Smooth muscle cell (in vitro differentiated cells): Measurements from ENCODE around the gene ASCC3. TPM values are rescaled to one million over a fixed set of nuclear protein-coding genes. Genes with fewer than 3 reads are reported as not detected.

Source experiments
- DNase-seq: peaks from one replicate; lab custom pipeline; 2025; ENCODE audit not compliant: unreplicated experiment; lab: John Stamatoyannopoulos, UW
- H2AFZ ChIP-seq: fragments of 200-600 bp; sonication (generic); 2 replicates; pipeline ENCODE4 v1.6.0; 2016; ENCODE audit warnings: antibody characterized with exemption, low read depth, mild to moderate bottlenecking
- H3F3A ChIP-seq: fragments of 200-600 bp; sonication (generic); 2 replicates; pipeline ENCODE4 v1.6.0; 2017; ENCODE audit warnings: antibody characterized with exemption, low read depth
- H3K27ac ChIP-seq: fragments of 200-600 bp; sonication (generic); 2 replicates; pipeline ENCODE4 v1.5.1; 2016; ENCODE audit warnings: low read depth, mild to moderate bottlenecking
- H3K27me3 ChIP-seq: fragments of 200-600 bp; sonication (generic); 2 replicates; pipeline ENCODE4 v1.6.1; 2016; ENCODE audit warnings: low read depth, mild to moderate bottlenecking
- H3K36me3 ChIP-seq: fragments of 200-600 bp; sonication (generic); 2 replicates; pipeline ENCODE4 v1.5.1; 2016; ENCODE audit warnings: low read depth
- H3K4me1 ChIP-seq: fragments of 200-600 bp; sonication (generic); 2 replicates; pipeline ENCODE4 v1.5.1; 2016; ENCODE audit warnings: low read depth
- H3K4me2 ChIP-seq: fragments of 200-600 bp; sonication (generic); 2 replicates; pipeline ENCODE4 v1.6.0; 2016; ENCODE audit warnings: mild to moderate bottlenecking
- H3K4me3 ChIP-seq: fragments of 200-600 bp; sonication (generic); 2 replicates; pipeline ENCODE4 v1.5.1; 2016; ENCODE audit warnings: mild to moderate bottlenecking
- H3K79me2 ChIP-seq: fragments of 200-600 bp; sonication (generic); 2 replicates; pipeline ENCODE4 v1.6.0; 2016; ENCODE audit warnings: low read depth, mild to moderate bottlenecking
- H3K9ac ChIP-seq: fragments of 200-600 bp; sonication (generic); 2 replicates; pipeline ENCODE4 v1.6.0; 2016; ENCODE audit warnings: low read depth
- H3K9me3 ChIP-seq: fragments of 200-600 bp; sonication (generic); replicated peaks from 2 replicates; pipeline ENCODE4 v1.5.1; 2016; ENCODE audit warnings: low read depth
- H4K20me1 ChIP-seq: fragments of 200-600 bp; sonication (generic); 2 replicates; pipeline ENCODE4 v1.6.0; 2016; ENCODE audit warnings: low read depth
- WGBS: methylation state at CpG from one replicate; pipeline ENCODE4 v1.1.7; 2016; ENCODE audit warnings: low lambda C conversion rate; 5-methylcytosine and 5-hydroxymethylcytosine counted together
- polyA plus RNA-seq: library from polyadenylated mRNA; unstranded; fragments of >200 nt; fragmentation: Nextera tagmentation; extraction: Ambion mirVana; gene quantifications from 2 replicates; pipeline ENCODE4 v1.2.1, GENCODE V29; 2016
- total RNA-seq: library from RNA; depleted of rRNA; stranded (reverse); fragments of >200 nt; gene quantifications from 2 replicates; pipeline ENCODE4 v1.2.3, GENCODE V29; 2014
- TF ChIP-seq, protein P1 (sequence below): fragments of 200-600 bp; sonication (generic); IDR thresholded peaks from 2 replicates; pipeline ENCODE4 v1.5.1; 2017; ENCODE audit warnings: borderline replicate concordance, mild to moderate bottlenecking, antibody characterized with exemption; ENCODE audit not compliant: insufficient read depth, poor library complexity, severe bottlenecking

ASCC3 gene
- total and polyA plus RNA-seq, 2 experiments from 2014 or later = 59.0 to 116 TPM

DNA sequence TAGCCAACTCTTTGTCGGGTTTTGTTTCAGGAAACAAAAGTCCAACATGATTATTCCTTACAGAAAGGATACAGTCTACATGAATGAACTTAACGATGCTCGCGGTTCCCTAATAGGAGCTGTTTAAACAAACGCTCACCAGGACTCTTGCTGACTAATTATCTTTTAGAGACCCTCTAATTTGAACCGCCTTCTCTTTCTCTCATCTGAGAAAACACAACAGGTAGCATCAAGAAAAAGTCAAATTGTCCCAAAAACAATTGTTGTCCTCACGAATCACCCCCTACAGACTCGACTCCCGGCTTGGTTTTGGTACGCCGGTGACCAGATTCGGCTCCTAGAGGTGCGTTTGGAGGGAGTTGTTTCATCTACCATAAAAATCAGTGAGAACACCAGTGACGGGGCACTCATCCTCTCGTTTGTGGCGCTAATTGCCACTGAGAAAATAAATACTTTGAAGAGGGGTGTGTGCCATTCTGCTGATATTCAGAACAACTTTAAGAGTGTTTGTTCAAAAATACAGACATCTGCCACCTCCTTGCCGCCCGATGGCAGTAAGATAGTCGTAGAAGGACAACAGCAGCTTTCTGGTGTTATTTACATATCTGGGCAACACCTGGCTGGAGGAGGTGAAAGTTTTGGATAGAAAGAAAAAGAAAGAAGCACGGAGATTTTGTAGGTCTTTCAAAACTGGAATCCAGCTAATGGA, 415.3 kb downstream of the ASCC3 start:
- no peak overlapping the region for H3K4me2 ChIP-seq
- peaks cover 100% of the 10 kb centered on the region for H3K27me3 ChIP-seq
- H3K4me3 ChIP-seq = no peak overlapping the region
- no peaks in the 10 kb centered on the region for H3F3A ChIP-seq
- no peak overlapping the region for H3K27ac ChIP-seq
- H3K4me1 ChIP-seq = peaks cover 22% of the 10 kb centered on the region
- no peak overlapping the region for H2AFZ ChIP-seq
- no peaks in the 10 kb centered on the region for H3K9me3 ChIP-seq
- DNase-seq = no peak
- H3K79me2 ChIP-seq = no peaks in the 10 kb centered on the region
- WGBS = 7% methylated on average over 20 of the region's 20 CpGs
- H3K9ac ChIP-seq = no peak overlapping the region
- TF ChIP-seq, protein P1, sequence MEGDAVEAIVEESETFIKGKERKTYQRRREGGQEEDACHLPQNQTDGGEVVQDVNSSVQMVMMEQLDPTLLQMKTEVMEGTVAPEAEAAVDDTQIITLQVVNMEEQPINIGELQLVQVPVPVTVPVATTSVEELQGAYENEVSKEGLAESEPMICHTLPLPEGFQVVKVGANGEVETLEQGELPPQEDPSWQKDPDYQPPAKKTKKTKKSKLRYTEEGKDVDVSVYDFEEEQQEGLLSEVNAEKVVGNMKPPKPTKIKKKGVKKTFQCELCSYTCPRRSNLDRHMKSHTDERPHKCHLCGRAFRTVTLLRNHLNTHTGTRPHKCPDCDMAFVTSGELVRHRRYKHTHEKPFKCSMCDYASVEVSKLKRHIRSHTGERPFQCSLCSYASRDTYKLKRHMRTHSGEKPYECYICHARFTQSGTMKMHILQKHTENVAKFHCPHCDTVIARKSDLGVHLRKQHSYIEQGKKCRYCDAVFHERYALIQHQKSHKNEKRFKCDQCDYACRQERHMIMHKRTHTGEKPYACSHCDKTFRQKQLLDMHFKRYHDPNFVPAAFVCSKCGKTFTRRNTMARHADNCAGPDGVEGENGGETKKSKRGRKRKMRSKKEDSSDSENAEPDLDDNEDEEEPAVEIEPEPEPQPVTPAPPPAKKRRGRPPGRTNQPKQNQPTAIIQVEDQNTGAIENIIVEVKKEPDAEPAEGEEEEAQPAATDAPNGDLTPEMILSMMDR = no peak
- H4K20me1 ChIP-seq = no peaks in the 10 kb centered on the region
- H3K36me3 ChIP-seq = no peaks in the 10 kb centered on the region

DNA sequence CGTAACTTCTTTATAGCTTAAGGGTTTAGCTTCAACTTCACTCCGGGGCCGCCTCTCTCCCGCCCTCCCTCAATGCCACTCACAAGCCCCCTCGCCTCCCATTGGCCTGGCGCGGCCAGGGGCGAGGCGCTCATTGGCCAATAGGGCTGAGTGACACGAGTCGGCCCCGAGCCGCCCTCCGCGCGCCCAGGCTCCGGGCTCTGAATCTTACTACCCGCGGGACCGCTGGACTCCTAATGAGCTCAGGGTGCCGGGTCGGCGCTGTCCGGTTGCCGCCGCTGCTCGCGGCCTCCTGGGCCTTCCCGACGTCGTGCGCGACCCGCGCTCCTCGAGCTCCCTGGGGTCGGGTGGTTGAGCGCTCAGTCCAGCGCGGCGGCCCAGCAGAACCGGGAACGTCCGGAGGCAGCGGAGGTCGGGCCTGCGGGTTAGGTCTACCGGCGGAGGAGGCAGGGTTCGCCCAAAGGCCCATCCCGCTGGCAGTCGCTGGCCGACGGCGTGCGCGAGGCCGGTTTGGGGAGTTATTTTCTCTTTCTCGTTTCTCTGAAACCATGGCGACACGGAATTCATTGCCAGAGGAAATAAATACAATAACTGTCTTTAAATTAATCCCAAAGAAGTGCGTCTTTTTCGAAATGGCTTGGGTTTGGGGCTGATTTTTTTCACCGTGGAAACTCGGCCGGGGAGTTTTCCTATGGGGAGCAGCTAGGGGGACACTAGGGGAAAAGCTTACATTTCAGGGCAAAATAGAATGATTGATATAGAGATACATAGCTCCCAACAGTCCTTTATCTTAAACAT, 416.0 kb downstream of the ASCC3 start, which contains the start of gene SIM1:
SIM1 (minus strand) TSS at position 19 of the 798 bp plus-strand sequence. CDS start 1,453 bp downstream, outside the sequence.
- no peak within 1 kb of the TSS for H3K9ac ChIP-seq
- DNase-seq = no peak

DNA sequence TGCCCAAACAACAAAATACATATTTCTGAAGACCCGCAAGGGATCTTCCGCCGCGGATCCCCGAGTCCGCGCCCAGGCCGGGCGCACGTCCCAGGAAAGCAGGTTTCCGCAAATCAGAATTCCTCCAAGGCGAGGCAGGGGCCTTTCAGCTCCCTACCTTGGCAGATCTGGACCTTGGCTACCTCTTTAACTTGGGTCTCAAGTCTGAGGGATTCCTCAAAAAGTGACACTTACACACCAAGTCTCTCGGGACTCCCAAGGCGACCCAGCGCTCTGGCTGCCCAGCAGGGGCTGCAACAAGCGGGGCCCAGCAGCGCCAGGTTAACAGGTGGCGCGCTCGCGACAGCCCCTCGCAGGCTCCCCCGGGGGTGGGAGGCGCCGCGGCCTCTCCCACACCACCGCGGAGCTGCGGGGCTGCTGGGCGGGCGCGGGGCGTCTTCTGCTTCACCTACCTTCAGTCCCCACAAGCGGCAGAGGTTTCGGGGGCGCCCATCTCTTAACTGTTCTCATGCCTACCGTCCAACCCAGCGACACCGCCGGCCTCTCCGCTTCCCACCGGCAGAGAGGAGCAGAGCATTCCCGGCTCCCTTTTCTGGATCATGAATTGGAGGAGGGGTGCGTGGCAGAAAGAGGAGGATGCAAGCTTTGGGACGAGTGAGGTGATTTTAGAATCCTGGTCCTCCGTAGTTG, 416.8 kb downstream of the ASCC3 start:
- Histone ChIP-seq H3K36me3 (no peaks in the 10 kb centered on the region), H2AFZ (no peak overlapping the region), H4K20me1 (no peaks in the 10 kb centered on the region), H3K27me3 (peaks cover 100% of the 10 kb centered on the region), H3K4me1 (peaks cover 22% of the 10 kb centered on the region), H3K27ac (no peak overlapping the region), H3F3A (no peaks in the 10 kb centered on the region), H3K9me3 (no peaks in the 10 kb centered on the region), H3K4me2 (peak overlapping the region; percentile 79), H3K79me2 (no peaks in the 10 kb centered on the region), H3K9ac (no peak overlapping the region), H3K4me3 (peak overlapping the region; percentile 49)
- WGBS = 2% methylated on average over 45 of the region's 46 CpGs
- TF ChIP-seq, protein P1 = no peak
- no peak for DNase-seq

More for the DNA sequence above, 416.0 kb downstream of the ASCC3 start, which contains the start of gene SIM1:
- WGBS = 2% methylated on average over 66 of the region's 66 CpGs
- H3K27ac ChIP-seq = no peak within 1 kb of the TSS
- no peaks in the 10 kb centered on the region for H3K36me3 ChIP-seq
- TF ChIP-seq, protein P1 = no peak
- H3K4me3 ChIP-seq = peak within 1 kb of the TSS; percentile 49
- no peaks in the 10 kb centered on the region for H3K79me2 ChIP-seq
- peaks cover 100% of the 10 kb centered on the region for H3K27me3 ChIP-seq
- H3K9me3 ChIP-seq = no peaks in the 10 kb centered on the region
- peak within 1 kb of the TSS; percentile 79 for H3K4me2 ChIP-seq
- no peaks in the 10 kb centered on the region for H4K20me1 ChIP-seq
- peaks cover 22% of the 10 kb centered on the region for H3K4me1 ChIP-seq
- H3F3A ChIP-seq = no peaks in the 10 kb centered on the region
- H2AFZ ChIP-seq = no peak within 1 kb of the TSS
